EL (cell line): ENCODE measurements around the gene SLC16A5.
"Not testable (repeated sequence)": the region's sequence is repeated elsewhere in the genome, so short reads cannot be mapped to it uniquely, and the experiment has no call there.

Experiments
- DNase-seq: peaks from one replicate; pipeline ENCODE4 v3.0.0-alpha.2; 2016

The SLC16A5 gene

DNA sequence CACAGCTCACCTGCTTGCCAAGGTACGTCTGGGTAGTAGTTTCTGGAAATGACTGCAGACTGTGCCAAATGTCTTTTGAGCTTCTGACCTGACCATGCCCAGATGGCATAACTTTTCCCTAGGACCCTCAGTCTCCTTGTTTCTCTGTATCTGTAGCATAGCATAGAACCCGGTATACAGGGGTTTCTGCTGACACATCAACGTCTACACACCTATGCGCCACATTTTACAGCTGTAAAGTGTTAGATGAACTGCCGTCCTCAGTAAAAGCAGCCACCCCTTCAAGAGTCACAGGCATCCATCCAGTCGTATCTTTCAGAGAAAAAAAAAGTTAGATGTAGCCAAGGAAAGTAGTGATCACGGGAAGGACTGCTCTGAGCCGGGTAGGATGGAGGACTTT lies 23.3 kb upstream of the SLC16A5 start:
- DNase-seq = no peak

GRCh38 chr17:75064867-75065561 lies 22.7 kb upstream of the SLC16A5 start:
- no peak for DNase-seq

GRCh38 chr17:75065562-75066151 lies 22.1 kb upstream of the SLC16A5 start:
- DNase-seq = no peak

GRCh38 chr17:75067856-75068255 lies 19.9 kb upstream of the SLC16A5 start:
- no peak for DNase-seq

GRCh38 chr17:75068750-75069149 lies 19.0 kb upstream of the SLC16A5 start:
- no peak for DNase-seq

DNA sequence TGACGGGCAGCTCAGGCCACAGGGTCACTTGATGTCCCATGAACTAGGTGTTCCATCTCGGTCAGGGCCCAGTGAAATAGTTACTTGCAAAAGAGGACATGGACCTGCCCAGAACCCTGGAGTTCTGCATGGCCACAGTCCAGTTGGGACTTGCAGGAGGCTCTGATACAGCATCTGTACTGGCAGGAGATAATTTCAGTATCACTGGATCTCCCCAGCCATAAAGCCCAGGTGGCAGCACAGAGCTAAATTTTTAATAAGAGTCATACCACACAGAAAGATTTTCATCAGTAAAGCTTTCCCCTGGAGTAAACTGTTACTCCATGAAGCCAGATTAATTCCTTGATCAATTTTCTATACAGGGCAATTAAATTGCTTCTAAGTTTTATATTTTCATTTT lies 18.0 kb upstream of the SLC16A5 start:
- no peak for DNase-seq

GRCh38 chr17:75071478-75072271 lies 16.1 kb upstream of the SLC16A5 start:
- DNase-seq = not testable (repeated sequence)

GRCh38 chr17:75072909-75073308 lies 14.8 kb upstream of the SLC16A5 start:
- DNase-seq = not testable (repeated sequence)

DNA sequence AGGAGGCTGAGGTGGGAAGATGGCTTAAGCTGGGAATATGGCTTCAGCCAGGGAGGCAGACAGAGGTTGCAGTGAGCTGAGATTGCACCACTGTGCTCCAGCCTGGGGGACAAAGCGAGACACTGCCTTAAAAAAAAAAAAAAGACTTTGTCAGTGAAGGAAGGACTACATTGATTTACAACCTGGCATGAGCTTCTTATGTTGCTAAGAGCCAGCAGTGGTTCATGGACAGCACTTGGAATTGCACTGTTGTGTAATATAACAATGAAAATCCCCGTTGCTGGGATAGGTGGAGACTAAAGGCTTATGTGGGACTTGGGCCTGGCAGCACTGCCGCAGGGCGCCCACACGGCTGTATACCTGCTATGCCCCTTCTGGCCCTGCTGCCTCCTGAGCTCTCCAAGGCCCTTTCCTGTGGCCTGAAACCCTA lies 14.1 kb upstream of the SLC16A5 start:
- DNase-seq = no peak

GRCh38 chr17:75074532-75074931 lies 13.2 kb upstream of the SLC16A5 start:
- no peak for DNase-seq

GRCh38 chr17:75075597-75076336 lies 12.0 kb upstream of the SLC16A5 start:
- DNase-seq = no peak

- no peak for DNase-seq
Observed at GRCh38 chr17:75077072-75077495, 10.7 kb upstream of the SLC16A5 start.

GRCh38 chr17:75077496-75078283 lies 10.1 kb upstream of the SLC16A5 start:
- no peak for DNase-seq

DNA sequence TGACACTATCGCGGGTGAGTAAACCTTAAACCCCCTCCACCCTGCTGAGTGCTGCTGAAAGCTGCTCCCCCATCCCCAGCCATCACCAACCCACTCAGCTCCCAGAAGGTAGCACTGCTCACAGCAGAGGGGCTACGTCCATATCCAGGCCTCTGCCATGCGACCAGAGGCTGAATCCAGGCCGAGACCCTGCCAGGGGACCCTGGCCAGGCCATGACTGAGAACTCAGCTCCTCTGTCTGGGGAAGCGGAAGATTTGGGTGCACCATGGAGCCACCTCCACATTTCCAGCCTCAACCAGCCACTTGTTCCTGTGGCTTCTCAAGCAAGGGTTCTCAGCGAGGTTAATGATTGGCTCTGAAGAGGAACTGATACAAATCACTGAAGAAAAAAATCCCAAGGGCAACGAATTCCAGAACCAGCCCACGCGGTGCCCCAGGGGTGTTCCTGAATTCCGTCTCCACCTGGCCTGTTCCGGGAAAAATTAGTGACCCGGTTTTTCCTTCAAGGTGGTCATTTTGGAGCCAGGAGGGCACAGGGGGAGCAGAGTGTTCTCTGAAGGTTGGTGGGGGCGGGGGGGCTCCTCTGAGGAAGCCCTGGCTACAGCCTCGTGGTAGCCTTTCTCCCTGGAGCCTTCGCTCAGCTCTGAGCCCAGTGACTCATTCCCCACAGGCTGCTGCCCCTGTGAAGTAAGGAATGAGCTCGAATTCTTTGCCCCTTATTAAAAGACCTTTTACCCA lies 9.3 kb upstream of the SLC16A5 start:
- peak; percentile 92 for DNase-seq

- no peak for DNase-seq
Observed at GRCh38 chr17:75079023-75079373, 8.8 kb upstream of the SLC16A5 start.

DNA sequence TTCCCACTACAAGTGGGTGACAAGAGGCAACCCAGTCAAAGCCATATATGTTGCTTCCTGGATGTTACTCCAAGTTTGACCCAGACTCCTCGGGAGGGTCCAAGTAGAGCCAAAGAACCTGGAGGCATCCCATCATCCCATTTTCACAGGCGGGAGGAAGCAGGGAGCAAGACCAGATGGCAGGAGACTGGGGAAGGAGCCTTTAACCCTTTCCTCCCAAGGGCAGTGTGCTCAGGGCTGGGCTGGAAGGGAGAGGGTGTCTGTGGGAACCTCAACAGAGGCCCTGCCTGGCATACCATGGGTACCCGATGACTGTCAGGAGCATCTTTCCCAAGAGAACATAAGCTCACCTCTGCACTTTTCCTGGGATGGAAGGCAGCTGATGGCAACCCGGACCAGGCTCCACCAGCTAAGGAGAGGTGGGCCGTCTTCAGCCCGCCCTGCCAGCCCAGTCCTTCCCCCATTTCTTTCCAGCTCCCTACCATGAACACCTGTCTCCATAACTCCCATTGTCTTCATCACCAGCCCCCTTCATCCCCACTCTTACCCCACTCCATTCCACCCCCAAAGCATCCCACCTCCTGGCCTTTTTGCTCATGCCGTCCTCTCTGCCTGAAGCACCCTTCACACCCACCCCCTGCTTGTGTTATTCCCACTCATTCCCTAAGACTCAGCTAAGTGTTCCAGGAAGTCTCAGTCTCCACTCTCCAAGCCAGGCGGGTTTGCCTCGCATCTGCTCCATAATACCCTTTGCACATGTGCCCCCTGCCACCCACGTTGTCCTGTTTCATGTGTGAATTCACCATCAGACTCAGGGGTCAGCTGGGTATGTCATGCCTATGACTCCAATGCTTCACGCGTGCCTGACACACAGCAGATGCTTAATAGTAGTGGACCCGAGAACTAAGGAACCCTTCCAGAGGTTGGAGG lies 5.9 kb upstream of the SLC16A5 start:
- DNase-seq = no peak

DNA sequence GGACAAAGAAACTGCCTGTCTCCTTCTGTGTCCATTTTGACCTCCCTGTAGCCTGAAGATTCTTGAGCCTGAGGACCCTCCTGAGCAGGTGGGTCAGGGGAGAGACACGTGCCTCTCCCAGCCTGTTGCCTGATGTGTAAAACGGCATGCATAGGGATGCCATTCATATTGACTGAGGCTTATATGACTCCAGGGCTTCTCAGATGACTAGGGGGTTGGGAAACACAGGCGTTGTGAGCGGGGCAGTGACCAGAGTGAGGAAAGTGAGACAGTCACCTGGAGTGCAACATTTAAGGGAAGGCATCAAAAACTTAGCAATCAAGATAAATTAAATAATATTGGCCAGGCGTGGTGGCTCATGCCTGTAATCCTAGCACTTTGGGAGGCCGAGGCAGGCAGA lies 5.1 kb upstream of the SLC16A5 start:
- no peak for DNase-seq

- no peak for DNase-seq
Observed at GRCh38 chr17:75084039-75084660, 3.6 kb upstream of the SLC16A5 start.

DNA sequence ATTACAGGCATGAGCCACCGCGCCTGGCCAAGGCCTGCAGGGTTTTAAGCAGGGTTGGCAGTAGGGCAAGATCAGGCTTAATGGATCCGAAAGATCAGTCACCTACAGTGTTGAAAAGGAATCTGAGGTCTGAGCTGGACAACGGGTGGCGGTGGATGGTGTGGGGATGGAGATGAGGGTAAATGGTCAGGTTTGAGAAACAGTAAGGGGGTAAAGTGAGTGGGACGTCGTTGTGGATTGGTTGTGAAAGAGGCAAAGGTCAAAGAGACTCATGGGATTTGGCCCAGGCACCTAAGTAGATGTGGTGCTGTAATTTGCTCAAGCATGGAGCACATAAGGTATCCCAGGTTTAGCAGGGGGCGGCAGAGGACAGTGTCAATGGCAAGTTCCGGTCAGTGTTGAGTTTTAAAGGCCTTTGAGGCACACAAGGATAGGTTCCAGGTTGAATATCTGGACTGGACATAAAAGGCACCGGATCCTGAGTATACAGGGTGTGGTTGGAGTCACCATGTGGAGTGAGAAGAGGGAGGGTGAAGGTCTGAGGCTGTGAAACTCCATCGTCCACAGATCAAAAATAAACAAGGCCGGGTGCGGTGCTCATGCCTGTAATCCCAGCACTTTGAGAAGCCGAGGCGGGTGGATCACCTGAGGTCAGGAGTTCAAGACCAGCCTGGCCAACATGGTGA lies 1.1 kb upstream of the SLC16A5 start:
- no peak for DNase-seq

DNA sequence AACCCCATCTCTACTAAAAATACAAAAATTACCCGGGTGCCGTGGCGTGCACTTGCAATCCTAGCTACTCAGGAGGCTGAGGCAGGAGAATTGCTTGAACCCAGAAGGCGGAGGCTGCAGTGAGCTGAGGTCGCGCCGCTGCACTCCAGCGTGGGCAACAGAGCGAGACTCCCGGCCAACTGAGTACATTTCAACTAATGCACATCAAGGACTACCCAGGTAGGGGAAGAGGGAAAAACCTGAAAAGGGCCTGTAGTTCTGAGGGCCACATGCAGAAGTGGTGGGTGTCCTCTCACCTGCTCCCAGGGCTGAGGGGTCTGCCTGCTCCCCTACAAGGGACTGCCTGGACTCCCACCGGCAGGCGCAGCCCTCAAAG lies 584 bp upstream of the SLC16A5 start:
- DNase-seq = no peak
